ENCODE data around the gene GPX4.

Gene GPX4

DNA sequence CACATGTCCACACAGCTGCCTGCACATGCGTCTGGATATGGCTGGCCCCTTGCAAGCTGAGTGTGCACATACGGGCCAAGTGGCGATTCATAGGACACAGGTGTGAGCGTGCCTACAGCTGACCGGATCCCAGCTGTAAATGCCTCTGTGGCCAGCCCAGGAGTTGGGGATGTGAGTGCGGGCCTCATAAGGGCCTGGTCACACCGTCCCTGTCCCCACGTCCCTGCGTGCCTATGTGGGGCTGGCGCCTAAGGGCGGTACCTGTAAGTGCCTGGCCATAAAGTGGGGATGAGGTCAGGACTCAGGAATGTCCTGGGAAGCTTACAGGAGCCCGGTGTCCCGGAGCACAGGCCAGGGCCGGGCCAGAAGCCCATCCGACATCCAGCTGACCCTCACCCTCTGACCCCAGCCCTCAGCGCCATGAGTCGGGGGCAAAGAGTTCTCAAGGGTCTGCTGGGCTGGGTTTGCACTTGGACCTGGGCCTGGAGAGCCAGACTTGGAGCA lies 38.1 kb upstream of the GPX4 start:
- Histone ChIP-seq H3K4me3 (ENCODE audit: low read depth, low read length) (no peak overlapping the region), H3K9ac (no peak overlapping the region), H3K79me2 (no peaks in the 10 kb centered on the region), H3K36me3 (ENCODE audit: control insufficient read depth, insufficient read depth, low read length) (no peaks in the 10 kb centered on the region), H3K4me2 (ENCODE audit: low read length) (no peak overlapping the region), H3K27me3 (ENCODE audit: control insufficient read depth, insufficient read depth, low read length) (peaks cover 7% of the 10 kb centered on the region), H3K4me1 (peaks cover 2% of the 10 kb centered on the region), H3K27ac (no peak overlapping the region), H2AFZ (no peak overlapping the region), H3K9me3 (ENCODE audit: control insufficient read depth, low read length) (no peaks in the 10 kb centered on the region)
- TF ChIP-seq, protein P1, sequence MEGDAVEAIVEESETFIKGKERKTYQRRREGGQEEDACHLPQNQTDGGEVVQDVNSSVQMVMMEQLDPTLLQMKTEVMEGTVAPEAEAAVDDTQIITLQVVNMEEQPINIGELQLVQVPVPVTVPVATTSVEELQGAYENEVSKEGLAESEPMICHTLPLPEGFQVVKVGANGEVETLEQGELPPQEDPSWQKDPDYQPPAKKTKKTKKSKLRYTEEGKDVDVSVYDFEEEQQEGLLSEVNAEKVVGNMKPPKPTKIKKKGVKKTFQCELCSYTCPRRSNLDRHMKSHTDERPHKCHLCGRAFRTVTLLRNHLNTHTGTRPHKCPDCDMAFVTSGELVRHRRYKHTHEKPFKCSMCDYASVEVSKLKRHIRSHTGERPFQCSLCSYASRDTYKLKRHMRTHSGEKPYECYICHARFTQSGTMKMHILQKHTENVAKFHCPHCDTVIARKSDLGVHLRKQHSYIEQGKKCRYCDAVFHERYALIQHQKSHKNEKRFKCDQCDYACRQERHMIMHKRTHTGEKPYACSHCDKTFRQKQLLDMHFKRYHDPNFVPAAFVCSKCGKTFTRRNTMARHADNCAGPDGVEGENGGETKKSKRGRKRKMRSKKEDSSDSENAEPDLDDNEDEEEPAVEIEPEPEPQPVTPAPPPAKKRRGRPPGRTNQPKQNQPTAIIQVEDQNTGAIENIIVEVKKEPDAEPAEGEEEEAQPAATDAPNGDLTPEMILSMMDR (IDR thresholded peaks at IDR 0.05): no peak

DNA sequence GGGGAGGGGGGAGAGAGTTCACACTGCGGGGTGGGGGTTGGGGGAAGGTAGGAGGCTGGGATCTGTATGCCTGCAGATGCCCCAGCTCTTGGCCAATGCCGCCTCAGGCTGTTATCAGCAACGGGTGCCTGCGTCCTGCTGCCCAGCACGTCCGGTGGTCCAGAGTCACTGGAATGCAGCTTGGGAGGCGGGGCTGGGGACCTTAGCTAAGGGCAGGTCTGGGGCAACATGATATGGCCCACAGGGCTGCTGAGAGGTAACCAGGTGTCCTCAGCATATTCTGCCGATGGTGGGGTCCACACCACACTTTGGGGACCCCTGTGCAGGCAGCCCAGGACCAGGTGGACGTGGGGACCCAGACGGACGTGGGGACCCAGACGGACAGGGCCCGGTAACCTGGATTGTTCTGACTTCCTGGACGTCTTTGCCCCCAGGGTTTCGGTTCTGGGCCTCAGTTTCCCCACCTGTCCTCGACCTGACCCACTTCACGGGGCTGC lies 37.5 kb upstream of the GPX4 start:
- no peak overlapping the region for H3K27ac ChIP-seq
- TF ChIP-seq, protein P1 (IDR thresholded peaks at IDR 0.05): no peak

DNA sequence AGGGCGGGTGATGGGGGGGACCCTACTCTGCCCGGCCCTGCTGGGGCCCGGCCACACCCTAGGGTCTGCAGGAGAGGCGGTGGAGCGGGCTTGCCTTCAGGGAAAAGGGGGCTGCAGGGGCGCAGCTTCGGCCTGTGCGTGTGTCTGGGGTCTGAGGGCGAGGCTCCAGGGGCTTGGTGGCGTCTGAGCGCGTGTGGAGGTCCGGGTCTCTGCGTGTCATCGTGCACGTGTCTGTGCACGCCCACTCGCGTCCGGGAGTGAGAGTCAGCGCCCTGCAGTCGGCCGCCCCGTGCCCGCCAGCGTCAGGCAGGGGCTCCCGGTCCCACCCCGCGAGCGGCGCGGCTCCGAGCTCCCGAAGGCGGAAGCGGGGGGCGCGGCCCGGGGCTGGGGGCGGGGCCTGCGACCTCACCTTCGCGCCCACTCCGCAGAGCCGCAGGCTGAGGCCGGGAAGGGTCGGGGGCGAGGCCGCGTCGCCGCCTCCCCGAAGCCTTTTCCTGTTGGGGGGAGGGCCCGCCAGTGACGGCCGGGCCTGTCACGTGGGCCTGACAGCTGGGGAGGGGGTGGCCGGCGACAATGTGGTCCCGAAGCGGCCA lies 37.0 kb upstream of the GPX4 start, which contains the start of gene ARHGAP45:
Gene ARHGAP45, plus strand, starts transcription at position 420 of the 593 bp plus-strand sequence. CDS start 239 bp downstream, outside the sequence.
- Histone ChIP-seq H3K79me2 (no peaks in the 10 kb centered on the region), H3K9ac (no peak within 1 kb of the TSS), H3K4me3 (ENCODE audit: low read depth, low read length) (peak within 1 kb of the TSS; percentile 27), H3K36me3 (ENCODE audit: control insufficient read depth, insufficient read depth, low read length) (no peaks in the 10 kb centered on the region), H3K27me3 (ENCODE audit: control insufficient read depth, insufficient read depth, low read length) (peaks cover 7% of the 10 kb centered on the region), H3K27ac (peak within 1 kb of the TSS; percentile 42), H3K4me2 (ENCODE audit: low read length) (peak within 1 kb of the TSS; percentile 22), H2AFZ (no peak within 1 kb of the TSS), H3K9me3 (ENCODE audit: control insufficient read depth, low read length) (no peaks in the 10 kb centered on the region), H3K4me1 (peaks cover 2% of the 10 kb centered on the region)
- TF ChIP-seq, protein P1 (IDR thresholded peaks at IDR 0.05): no peak

More for the DNA sequence above, 37.5 kb upstream of the GPX4 start:
- Histone ChIP-seq H3K4me3 (ENCODE audit: low read depth, low read length) (no peak overlapping the region), H3K36me3 (ENCODE audit: control insufficient read depth, insufficient read depth, low read length) (no peaks in the 10 kb centered on the region), H3K9me3 (ENCODE audit: control insufficient read depth, low read length) (no peaks in the 10 kb centered on the region), H3K4me1 (peaks cover 2% of the 10 kb centered on the region), H3K79me2 (no peaks in the 10 kb centered on the region), H3K27me3 (ENCODE audit: control insufficient read depth, insufficient read depth, low read length) (peaks cover 7% of the 10 kb centered on the region), H3K4me2 (ENCODE audit: low read length) (peak overlapping the region; percentile 22), H3K9ac (no peak overlapping the region), H2AFZ (no peak overlapping the region)

DNA sequence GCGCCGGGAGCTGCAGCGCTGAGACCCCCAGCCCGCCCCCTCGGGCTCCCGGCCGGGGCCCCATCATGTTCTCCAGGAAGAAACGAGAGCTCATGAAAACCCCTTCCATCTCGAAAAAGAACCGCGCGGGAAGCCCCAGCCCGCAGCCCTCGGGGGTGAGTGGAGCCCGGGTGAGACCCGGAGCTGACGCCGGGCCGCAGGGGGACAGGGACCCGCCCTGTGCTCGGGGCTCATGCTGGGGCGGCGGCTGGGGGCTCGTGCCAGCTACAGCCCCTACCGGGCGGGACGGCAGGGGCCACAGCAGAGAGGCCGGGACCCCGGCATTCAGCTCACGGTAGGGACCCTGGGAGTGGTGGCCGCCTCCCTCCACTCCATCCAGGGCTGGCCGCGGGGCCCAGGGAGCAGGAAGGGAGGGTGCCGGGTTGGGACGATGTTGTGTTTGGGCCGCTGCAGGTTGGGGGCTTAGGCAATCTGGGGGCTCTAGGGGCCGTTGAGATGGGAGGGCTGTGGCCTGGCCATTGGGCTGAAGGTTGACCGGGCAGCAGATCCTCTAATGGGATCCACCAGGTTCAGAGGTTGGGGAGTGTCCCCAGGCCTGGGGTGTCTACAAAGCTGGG lies 36.3 kb upstream of the GPX4 start:
- Histone ChIP-seq H3K4me2 (ENCODE audit: low read length) (peak overlapping the region; percentile 22), H3K9ac (no peak overlapping the region), H3K27me3 (ENCODE audit: control insufficient read depth, insufficient read depth, low read length) (peaks cover 7% of the 10 kb centered on the region), H3K36me3 (ENCODE audit: control insufficient read depth, insufficient read depth, low read length) (no peaks in the 10 kb centered on the region), H3K9me3 (ENCODE audit: control insufficient read depth, low read length) (no peaks in the 10 kb centered on the region), H3K79me2 (no peaks in the 10 kb centered on the region), H2AFZ (no peak overlapping the region), H3K4me3 (ENCODE audit: low read depth, low read length) (peak overlapping the region; percentile 27), H3K4me1 (peaks cover 2% of the 10 kb centered on the region), H3K27ac (peak overlapping the region; percentile 42)
- TF ChIP-seq, protein P1 (IDR thresholded peaks at IDR 0.05): no peak
